ENCODE data around the gene GPC5. TPM values are rescaled to one million over a fixed set of nuclear protein-coding genes. Genes with fewer than 3 reads are reported as not detected.

Gene GPC5
- total and polyA plus RNA-seq, 2 of the 13 experiments (the other 11 are each of a cell fraction or from before 2014, with no cell fraction given) = 0.02 to 0.07 TPM

DNA sequence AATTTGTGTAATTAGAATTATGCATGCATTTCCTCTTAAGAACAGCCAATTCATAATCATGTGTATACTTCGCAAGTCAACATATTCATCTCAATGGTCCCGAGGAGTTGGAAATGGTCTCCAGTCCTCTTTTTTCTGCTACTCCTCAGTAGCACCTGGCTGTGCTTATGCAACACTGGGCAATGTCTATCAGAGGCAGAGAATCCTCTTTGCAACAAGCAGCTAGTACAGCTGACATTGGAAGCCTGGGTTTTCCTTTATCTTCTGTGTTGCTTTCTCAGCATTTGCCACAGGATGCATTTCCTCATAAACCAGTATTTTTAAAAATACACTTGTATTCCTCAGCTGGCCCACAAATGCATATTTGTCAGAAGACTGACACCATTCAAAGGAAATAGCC lies 1422.9 kb downstream of the GPC5 start:
- Histone ChIP-seq H3K4me2 (ENCODE audit: low read depth, low read length) (no peak overlapping the region), H4K20me1 (ENCODE audit: insufficient read depth, low read length) (no peaks in the 10 kb centered on the region), H3K79me2 (ENCODE audit: insufficient read depth, low read length) (no peaks in the 10 kb centered on the region), H3K4me1 (ENCODE audit: insufficient read depth, low read length) (no peaks in the 10 kb centered on the region), H3K4me3 (replicated peaks in 1 of 3; ENCODE audit: insufficient read depth in 1 of 3, low read depth in 2 of 3, low read length in 3 of 3) (no peak overlapping the region), H2AFZ (ENCODE audit: low read length) (no peak overlapping the region), H3K27me3 (ENCODE audit: control insufficient read depth in 1 of 2, insufficient read depth in 2 of 2, low read length in 2 of 2) (no peaks in the 10 kb centered on the region; a peak in 1 of 5 replicates), H3K27ac (ENCODE audit: extremely low read length, insufficient read depth, low read length) (no peak overlapping the region), H3K9ac (ENCODE audit: insufficient read depth, low read depth, low read length) (no peak overlapping the region), H3K9me3 (ENCODE audit: low read length) (no peaks in the 10 kb centered on the region), H3K36me3 (replicated peaks in 1 of 2; ENCODE audit: control insufficient read depth in 1 of 2, insufficient read depth in 2 of 2, low read length in 2 of 2) (no peaks in the 10 kb centered on the region)
- 20% methylated on average over 2 of the region's 2 CpGs for WGBS (ENCODE audit: low lambda C conversion rate)
- no peak for DNase-seq (ENCODE audit: low spot score)
- POLR2A ChIA-PET = no interaction called here
- intact Hi-C loops (cut with micrococcal nuclease; ENCODE audit: unreplicated experiment) = no loop called here
- no peak for ATAC-seq
- CTCF ChIA-PET (ENCODE audit: low intra/inter-chr PET ratio, low total read pairs) = no interaction called here
- in situ Hi-C loops (cut with HindIII; ENCODE audit: extremely low pct_ligation_motif_present, low pct_unique_long_range_greater_than_20kb) = no loop called here
- BruUV-seq (replicated peaks) = no TSS peak
- TF ChIP-seq, protein P1, sequence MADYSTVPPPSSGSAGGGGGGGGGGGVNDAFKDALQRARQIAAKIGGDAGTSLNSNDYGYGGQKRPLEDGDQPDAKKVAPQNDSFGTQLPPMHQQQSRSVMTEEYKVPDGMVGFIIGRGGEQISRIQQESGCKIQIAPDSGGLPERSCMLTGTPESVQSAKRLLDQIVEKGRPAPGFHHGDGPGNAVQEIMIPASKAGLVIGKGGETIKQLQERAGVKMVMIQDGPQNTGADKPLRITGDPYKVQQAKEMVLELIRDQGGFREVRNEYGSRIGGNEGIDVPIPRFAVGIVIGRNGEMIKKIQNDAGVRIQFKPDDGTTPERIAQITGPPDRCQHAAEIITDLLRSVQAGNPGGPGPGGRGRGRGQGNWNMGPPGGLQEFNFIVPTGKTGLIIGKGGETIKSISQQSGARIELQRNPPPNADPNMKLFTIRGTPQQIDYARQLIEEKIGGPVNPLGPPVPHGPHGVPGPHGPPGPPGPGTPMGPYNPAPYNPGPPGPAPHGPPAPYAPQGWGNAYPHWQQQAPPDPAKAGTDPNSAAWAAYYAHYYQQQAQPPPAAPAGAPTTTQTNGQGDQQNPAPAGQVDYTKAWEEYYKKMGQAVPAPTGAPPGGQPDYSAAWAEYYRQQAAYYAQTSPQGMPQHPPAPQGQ (CRISPR knock-in tag; IDR thresholded peaks at IDR 0.05; ENCODE audit: borderline replicate concordance) = no peak
- FAIRE-seq = no peak

DNA sequence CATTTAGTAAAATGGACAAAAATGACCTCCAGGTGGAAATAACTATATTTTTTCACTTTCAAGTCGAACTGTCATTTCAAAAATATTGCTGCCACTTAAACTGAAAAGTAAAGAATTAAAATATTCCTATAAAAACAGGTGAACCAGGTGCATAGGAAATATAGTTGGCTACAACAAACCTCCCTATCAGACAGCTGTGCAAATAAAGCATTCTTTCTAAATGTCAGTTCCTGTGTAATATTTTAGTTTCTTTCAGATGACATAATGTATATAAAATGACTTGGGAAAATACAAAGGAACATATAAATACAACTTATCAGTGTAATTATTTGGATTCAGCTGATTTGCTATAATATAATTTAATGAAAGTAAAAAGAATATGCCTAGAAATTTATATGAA lies 1424.6 kb downstream of the GPC5 start:
- DNase-seq (ENCODE audit: low spot score) (no peak), FAIRE-seq (no peak), ATAC-seq (no peak)
- Histone ChIP-seq H3K36me3 (replicated peaks in 1 of 2; ENCODE audit: control insufficient read depth in 1 of 2, insufficient read depth in 2 of 2, low read length in 2 of 2) (no peaks in the 10 kb centered on the region), H2AFZ (ENCODE audit: low read length) (no peak overlapping the region), H3K27ac (ENCODE audit: extremely low read length, insufficient read depth, low read length) (no peak overlapping the region), H3K9me3 (ENCODE audit: low read length) (no peaks in the 10 kb centered on the region), H3K9ac (ENCODE audit: insufficient read depth, low read depth, low read length) (no peak overlapping the region), H4K20me1 (ENCODE audit: insufficient read depth, low read length) (no peaks in the 10 kb centered on the region), H3K4me2 (ENCODE audit: low read depth, low read length) (no peak overlapping the region), H3K4me3 (replicated peaks in 1 of 3; ENCODE audit: insufficient read depth in 1 of 3, low read depth in 2 of 3, low read length in 3 of 3) (no peak overlapping the region), H3K79me2 (ENCODE audit: insufficient read depth, low read length) (no peaks in the 10 kb centered on the region), H3K27me3 (ENCODE audit: control insufficient read depth in 1 of 2, insufficient read depth in 2 of 2, low read length in 2 of 2) (no peaks in the 10 kb centered on the region; a peak in 1 of 5 replicates), H3K4me1 (ENCODE audit: insufficient read depth, low read length) (no peaks in the 10 kb centered on the region)
- in situ Hi-C loops (cut with HindIII; ENCODE audit: extremely low pct_ligation_motif_present, low pct_unique_long_range_greater_than_20kb) (no loop called here), intact Hi-C loops (cut with micrococcal nuclease; ENCODE audit: unreplicated experiment) (no loop called here)
- POLR2A ChIA-PET = no interaction called here
- WGBS (ENCODE audit: low lambda C conversion rate) = 0% methylated on average over 1 of the region's 1 CpG
- no TSS peak for BruUV-seq (replicated peaks)
- CTCF ChIA-PET (ENCODE audit: low intra/inter-chr PET ratio, low total read pairs) = no interaction called here
- TF ChIP-seq, protein P2, sequence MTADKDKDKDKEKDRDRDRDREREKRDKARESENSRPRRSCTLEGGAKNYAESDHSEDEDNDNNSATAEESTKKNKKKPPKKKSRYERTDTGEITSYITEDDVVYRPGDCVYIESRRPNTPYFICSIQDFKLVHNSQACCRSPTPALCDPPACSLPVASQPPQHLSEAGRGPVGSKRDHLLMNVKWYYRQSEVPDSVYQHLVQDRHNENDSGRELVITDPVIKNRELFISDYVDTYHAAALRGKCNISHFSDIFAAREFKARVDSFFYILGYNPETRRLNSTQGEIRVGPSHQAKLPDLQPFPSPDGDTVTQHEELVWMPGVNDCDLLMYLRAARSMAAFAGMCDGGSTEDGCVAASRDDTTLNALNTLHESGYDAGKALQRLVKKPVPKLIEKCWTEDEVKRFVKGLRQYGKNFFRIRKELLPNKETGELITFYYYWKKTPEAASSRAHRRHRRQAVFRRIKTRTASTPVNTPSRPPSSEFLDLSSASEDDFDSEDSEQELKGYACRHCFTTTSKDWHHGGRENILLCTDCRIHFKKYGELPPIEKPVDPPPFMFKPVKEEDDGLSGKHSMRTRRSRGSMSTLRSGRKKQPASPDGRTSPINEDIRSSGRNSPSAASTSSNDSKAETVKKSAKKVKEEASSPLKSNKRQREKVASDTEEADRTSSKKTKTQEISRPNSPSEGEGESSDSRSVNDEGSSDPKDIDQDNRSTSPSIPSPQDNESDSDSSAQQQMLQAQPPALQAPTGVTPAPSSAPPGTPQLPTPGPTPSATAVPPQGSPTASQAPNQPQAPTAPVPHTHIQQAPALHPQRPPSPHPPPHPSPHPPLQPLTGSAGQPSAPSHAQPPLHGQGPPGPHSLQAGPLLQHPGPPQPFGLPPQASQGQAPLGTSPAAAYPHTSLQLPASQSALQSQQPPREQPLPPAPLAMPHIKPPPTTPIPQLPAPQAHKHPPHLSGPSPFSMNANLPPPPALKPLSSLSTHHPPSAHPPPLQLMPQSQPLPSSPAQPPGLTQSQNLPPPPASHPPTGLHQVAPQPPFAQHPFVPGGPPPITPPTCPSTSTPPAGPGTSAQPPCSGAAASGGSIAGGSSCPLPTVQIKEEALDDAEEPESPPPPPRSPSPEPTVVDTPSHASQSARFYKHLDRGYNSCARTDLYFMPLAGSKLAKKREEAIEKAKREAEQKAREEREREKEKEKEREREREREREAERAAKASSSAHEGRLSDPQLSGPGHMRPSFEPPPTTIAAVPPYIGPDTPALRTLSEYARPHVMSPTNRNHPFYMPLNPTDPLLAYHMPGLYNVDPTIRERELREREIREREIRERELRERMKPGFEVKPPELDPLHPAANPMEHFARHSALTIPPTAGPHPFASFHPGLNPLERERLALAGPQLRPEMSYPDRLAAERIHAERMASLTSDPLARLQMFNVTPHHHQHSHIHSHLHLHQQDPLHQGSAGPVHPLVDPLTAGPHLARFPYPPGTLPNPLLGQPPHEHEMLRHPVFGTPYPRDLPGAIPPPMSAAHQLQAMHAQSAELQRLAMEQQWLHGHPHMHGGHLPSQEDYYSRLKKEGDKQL (CRISPR knock-in tag; IDR thresholded peaks at IDR 0.05; ENCODE audit: low read depth) = no peak
- TF ChIP-seq, protein P3, sequence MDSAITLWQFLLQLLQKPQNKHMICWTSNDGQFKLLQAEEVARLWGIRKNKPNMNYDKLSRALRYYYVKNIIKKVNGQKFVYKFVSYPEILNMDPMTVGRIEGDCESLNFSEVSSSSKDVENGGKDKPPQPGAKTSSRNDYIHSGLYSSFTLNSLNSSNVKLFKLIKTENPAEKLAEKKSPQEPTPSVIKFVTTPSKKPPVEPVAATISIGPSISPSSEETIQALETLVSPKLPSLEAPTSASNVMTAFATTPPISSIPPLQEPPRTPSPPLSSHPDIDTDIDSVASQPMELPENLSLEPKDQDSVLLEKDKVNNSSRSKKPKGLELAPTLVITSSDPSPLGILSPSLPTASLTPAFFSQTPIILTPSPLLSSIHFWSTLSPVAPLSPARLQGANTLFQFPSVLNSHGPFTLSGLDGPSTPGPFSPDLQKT (CRISPR knock-in tag; IDR thresholded peaks at IDR 0.05; ENCODE audit: borderline replicate concordance) = no peak
- TF ChIP-seq RFX5 (IDR thresholded peaks at IDR 0.05; ENCODE audit: low read depth, low read length) = no peak
- no peak for TF ChIP-seq SMAD9 (CRISPR knock-in tag; IDR thresholded peaks at IDR 0.05)
- no peak for TF ChIP-seq MAFF (IDR thresholded peaks at IDR 0.05; ENCODE audit: low read depth, low read length)
- TF ChIP-seq, protein P4, sequence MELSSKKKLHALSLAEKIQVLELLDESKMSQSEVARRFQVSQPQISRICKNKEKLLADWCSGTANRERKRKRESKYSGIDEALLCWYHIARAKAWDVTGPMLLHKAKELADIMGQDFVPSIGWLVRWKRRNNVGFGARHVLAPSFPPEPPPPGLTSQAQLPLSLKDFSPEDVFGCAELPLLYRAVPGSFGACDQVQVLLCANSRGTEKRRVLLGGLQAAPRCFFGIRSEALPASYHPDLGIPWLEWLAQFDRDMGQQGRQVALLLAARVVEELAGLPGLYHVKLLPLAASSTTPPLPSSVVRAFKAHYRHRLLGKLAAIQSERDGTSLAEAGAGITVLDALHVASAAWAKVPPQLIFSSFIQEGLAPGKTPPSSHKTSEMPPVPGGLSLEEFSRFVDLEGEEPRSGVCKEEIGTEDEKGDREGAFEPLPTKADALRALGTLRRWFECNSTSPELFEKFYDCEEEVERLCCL (CRISPR knock-in tag; IDR thresholded peaks at IDR 0.05; ENCODE audit: borderline replicate concordance) = no peak

Data from HepG2 (cell line).